NCI-H187 treated with DMSO at 0.1 percent for 48 hours (cell line): ENCODE results near the gene ZNF831.

ENCODE experiments used
- DNase-seq: peaks from one replicate; lab custom pipeline; 2025; lab: John Stamatoyannopoulos, UW

Gene ZNF831

GRCh38 chr20:59247731-59248684, 84.4 kb downstream of the ZNF831 start:
- no peak for DNase-seq

- no peak for DNase-seq
Observed at GRCh38 chr20:59250293-59250692, 86.7 kb downstream of the ZNF831 start.

- DNase-seq: no peak
Observed at GRCh38 chr20:59253325-59253724, 89.7 kb downstream of the ZNF831 start.

GRCh38 chr20:59253779-59254319, 90.2 kb downstream of the ZNF831 start:
- DNase-seq: no peak

GRCh38 chr20:59255256-59255655, 91.6 kb downstream of the ZNF831 start:
- DNase-seq: no peak

GRCh38 chr20:59258221-59258621, 94.6 kb downstream of the ZNF831 start:
- no peak for DNase-seq

GRCh38 chr20:59259946-59260345, 96.3 kb downstream of the ZNF831 start:
- no peak for DNase-seq

GRCh38 chr20:59265298-59265697, 101.7 kb downstream of the ZNF831 start:
- no peak for DNase-seq

- DNase-seq: no peak
Observed at GRCh38 chr20:59268870-59269269, 105.2 kb downstream of the ZNF831 start.

- no peak for DNase-seq
Observed at GRCh38 chr20:59269411-59270025, 105.9 kb downstream of the ZNF831 start.

GRCh38 chr20:59270380-59270779, 106.8 kb downstream of the ZNF831 start:
- no peak for DNase-seq

GRCh38 chr20:59273739-59274357, 110.2 kb downstream of the ZNF831 start:
- no peak for DNase-seq

GRCh38 chr20:59276938-59277337, 113.3 kb downstream of the ZNF831 start:
- DNase-seq: no peak

- DNase-seq: no peak
Observed at GRCh38 chr20:59284470-59284869, 120.8 kb downstream of the ZNF831 start.

GRCh38 chr20:59289994-59290393, 126.4 kb downstream of the ZNF831 start:
- DNase-seq: no peak

GRCh38 chr20:59291740-59292383, 128.2 kb downstream of the ZNF831 start:
- no peak for DNase-seq

- no peak for DNase-seq
Observed at GRCh38 chr20:59295531-59295930, 131.9 kb downstream of the ZNF831 start.

GRCh38 chr20:59297686-59298085, 134.1 kb downstream of the ZNF831 start:
- DNase-seq: no peak

- DNase-seq: no peak
Observed at GRCh38 chr20:59299945-59300332, 136.3 kb downstream of the ZNF831 start.

- no peak for DNase-seq
Observed at GRCh38 chr20:59300333-59301081, 136.9 kb downstream of the ZNF831 start, which contains the start of gene EDN3. Gene EDN3, plus strand, starts transcription at chr20:59300611. Its CDS starts 202 bp downstream, at chr20:59300813.

- DNase-seq: no peak
Observed at GRCh38 chr20:59301343-59302007, 137.9 kb downstream of the ZNF831 start.
